ENCODE measurements around the gene IL17RB.

DNA sequence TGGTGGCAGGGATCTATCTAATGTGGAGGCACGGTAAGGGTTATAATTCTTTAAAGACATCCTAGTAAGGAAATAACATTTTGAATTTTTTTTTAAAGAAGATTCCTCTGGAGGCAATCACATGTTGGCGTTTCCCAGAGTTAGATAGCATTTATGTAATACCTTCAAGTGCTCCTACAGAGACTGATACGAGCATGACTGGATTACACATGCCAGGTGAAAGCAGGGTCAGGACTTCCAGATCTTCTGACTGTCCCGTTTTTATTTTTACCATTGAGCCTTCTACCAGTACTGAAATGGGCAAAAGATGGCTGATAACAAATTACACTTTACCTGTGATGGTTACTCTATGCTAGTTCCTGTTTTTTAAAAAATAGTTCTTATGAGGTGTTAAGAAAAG is 13.8 kb downstream of the IL17RB start:
- TF ChIP-seq, protein P1, sequence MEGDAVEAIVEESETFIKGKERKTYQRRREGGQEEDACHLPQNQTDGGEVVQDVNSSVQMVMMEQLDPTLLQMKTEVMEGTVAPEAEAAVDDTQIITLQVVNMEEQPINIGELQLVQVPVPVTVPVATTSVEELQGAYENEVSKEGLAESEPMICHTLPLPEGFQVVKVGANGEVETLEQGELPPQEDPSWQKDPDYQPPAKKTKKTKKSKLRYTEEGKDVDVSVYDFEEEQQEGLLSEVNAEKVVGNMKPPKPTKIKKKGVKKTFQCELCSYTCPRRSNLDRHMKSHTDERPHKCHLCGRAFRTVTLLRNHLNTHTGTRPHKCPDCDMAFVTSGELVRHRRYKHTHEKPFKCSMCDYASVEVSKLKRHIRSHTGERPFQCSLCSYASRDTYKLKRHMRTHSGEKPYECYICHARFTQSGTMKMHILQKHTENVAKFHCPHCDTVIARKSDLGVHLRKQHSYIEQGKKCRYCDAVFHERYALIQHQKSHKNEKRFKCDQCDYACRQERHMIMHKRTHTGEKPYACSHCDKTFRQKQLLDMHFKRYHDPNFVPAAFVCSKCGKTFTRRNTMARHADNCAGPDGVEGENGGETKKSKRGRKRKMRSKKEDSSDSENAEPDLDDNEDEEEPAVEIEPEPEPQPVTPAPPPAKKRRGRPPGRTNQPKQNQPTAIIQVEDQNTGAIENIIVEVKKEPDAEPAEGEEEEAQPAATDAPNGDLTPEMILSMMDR (IDR thresholded peaks at IDR 0.05; ENCODE audit: insufficient read depth, low read depth, low read length): no peak
- no peak for TF ChIP-seq EZH2 (IDR thresholded peaks at IDR 0.05; ENCODE audit: insufficient read depth, low read length)

All from astrocyte (in vitro differentiated cells and primary cell).